Measurements from ENCODE around the gene LBP.
"Not testable (repeated sequence)": the region's sequence is repeated elsewhere in the genome, so short reads cannot be mapped to it uniquely, and the experiment has no call there.

LBP gene

DNA sequence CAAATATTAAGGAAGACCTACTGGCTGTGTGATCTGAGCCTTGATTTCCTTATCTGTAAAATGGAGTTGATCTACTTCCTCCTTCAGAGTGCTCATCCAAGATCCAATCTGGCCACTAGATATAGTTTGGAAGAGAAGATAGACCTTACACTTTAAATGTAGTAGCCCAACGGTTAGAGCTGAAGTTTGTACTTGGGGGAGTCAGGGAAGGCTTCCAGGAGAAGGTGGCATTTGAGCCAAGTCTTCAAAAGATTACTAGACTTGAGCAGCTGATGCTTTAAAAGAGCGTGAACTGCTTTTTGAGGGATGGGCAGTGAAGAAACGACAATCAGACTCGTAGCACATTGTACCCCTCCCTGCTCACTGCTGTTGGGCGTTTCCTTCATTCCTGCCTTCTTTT is 3.6 kb downstream of the LBP start:
- no peak for DNase-seq (ENCODE audit: low read depth)

DNA sequence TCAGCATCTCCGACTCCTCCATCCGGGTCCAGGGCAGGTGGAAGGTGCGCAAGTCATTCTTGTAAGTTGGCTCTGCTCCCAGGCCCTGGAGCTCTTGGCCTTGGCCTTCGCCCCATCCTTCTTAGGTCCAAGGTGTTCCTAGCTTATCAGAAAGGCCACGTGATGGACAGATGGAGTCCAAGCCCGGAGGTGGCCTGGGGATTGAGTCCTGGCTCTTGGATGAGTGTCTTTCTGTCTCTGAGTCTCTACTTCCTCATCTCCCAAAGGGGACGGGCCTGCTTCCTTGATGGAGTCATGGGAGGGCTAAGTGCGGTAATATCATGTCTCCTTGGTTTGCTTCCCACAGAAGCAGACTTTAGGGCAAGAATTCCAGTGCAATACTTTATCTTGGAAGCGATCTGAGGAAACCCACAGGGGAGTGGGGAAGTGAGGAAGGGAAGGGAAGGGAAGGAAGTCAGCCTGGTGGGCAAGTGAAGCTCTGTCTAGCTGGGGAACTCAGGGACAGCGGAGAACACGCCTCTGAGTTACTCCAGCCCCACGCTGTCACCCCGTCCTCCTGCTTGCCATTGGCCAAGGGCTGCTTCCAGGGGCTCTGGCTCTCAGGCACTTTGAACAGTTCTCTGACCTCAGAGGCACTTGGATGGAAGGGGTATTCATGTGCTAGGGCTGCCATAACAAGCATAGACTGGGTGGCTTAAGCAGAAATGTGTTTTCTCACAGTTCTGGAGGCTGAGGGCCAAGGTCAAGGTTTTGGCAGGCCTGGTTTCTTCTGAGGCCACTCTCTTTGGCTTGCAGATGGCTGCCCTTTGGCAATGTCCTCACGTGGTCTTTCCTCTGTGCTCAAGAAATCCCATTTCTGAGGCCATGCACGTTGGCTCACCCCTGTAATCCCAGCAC is 4.8 kb downstream of the LBP start:
- DNase-seq (ENCODE audit: low read depth) = no peak

DNA sequence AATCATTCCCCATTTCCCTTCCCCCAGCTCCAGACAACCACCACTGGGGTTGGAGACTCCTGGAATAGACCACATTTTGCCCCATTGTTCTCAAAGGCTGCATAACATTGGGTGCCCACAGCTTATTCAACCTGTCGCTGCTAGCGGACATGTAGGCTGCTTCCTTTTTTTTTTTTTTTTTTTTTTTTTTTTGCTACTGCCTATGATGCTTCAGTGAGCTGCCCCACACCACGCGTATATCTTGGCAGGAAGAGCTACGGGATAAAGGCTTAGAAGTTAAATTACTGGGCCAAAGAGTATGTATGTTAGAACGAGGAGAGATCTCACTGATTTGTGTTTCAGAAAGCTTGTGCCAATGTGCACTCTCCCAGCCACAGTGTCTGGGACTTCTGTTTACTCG is 7.0 kb downstream of the LBP start:
- no peak for DNase-seq (ENCODE audit: low read depth)

DNA sequence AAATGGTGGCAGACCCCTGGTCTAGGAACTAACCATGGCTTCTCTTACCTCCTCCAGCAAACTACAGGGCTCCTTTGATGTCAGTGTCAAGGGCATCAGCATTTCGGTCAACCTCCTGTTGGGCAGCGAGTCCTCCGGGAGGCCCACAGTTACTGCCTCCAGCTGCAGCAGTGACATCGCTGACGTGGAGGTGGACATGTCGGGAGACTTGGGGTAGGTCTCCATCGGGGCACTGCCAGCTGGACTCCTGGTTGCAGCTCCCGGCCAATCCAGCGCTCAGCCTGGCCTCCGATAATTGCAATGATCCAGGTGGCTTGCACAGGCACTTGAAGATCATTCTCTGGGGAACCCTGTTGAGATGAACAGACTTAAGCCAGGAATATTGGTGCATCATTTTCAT is 7.9 kb downstream of the LBP start:
- no peak for DNase-seq (ENCODE audit: low read depth)

DNA sequence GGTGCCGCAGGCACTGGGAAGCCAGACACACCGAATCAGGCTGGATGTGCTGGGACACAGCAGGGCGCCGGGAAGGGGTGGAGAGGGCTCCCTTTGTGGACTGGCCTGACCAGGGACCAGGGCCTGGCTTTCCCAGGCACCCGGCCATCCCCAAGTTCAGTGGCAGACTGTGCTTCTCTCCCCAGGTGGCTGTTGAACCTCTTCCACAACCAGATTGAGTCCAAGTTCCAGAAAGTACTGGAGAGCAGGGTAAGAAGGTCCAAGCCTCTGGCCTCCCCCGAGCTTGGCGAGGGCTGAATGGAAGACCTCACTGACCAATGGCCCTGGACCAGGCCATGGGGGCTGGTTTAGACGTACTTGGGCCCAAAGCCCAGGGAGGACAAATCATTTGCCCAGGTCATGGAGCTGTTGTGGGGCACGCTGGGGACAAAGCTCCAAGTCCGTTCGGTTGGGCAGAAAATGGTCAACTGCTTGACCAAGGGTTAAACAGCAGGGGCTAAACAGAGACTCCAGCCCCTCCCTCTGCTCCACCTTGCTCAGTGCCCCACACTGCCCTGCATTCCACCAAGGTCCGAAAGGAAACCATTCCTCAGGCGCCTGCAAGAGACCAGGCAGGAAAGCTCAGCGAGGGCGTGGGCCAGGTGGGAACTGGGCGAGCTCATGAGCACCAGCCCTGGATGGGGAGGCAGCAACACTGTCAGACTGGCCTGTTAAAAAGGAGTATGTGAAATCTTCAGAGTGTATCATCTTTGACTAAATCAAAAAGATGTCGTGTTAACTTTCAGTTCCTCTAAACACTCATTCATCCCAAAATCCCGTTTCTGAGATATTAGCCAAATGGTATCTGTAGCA is 9.1 kb downstream of the LBP start:
- DNase-seq (ENCODE audit: low read depth) = no peak

DNA sequence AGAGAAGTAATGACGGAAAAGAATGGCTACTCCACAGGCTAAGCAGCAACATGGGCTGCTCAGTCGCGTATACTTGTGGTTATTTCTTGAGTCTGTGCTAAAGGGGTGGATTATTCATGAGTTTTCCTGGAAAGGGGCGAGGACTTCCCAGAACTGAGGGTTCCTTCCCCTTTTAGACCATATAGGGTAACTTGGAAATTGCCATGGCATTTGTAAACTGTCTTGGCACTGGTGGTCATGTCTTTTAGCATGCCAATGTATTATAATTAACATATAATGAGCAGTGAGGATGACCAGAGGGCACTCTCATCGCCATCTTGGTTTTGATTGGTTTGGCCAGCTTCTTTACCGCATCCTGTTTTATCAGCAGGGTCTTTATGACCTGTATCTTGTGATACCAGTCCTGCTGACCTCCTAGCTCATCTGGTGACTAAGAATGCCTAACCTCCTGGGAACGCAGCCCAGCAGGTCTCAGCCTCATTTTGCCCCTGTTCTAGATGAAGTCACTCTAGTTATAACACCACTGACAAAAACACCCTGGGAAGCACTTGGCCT is 11.4 kb downstream of the LBP start:
- DNase-seq (ENCODE audit: low read depth) = no peak

DNA sequence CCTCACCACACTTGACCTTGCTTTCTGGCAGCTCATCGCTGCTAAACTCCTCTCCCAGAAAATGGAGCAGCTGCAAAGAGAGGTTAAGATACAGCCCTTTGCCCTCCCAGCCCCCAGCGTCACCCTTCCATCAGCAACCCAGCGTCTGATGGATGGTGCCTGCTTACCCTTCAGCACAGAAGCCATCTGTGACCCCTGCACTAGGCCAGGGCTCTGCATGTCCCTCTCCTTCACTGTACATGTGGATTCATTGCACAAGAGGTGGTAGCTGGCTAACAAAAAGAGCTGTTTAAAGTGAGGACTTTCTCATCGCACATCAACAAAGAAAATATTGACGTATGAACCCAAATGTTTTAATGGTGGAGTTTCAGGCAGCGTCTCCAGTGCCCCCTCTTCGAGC is 12.3 kb downstream of the LBP start:
- no peak for DNase-seq (ENCODE audit: low read depth)

DNA sequence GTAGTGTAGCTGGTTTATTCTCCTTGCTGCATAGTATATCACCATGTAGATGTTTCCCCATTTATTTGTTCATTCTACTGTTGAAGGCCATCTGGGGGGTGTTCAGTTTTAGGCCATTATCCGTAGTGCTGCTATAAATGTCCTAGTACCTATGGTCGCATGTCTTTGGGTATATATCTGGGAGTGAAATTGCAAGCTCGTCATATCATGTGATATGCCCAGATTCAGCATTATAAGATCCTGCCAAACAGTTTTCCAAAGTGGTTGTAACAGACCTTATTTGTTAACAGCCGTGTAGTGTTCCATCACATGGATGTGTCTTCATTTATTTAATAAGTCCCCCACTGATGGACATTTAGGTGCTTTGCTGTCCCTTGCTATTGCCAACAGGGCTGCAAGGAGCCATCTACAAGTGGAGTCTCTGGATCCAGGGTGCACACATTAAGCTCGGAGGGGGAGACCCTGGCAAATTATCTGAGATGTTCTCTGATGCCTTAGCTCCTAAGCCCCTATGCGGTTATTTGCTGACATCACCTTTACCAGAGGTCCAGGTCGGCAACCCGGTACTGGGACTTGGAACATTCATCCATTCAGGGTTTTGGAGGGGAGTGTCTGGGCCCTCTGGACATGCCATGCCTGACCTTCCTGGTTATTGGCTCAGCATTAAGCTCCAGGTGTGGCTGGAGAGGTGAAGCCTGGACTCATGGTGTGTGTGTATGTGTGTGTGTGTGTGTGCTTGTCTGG is 16.9 kb downstream of the LBP start:
- DNase-seq (ENCODE audit: low read depth) = no peak

DNA sequence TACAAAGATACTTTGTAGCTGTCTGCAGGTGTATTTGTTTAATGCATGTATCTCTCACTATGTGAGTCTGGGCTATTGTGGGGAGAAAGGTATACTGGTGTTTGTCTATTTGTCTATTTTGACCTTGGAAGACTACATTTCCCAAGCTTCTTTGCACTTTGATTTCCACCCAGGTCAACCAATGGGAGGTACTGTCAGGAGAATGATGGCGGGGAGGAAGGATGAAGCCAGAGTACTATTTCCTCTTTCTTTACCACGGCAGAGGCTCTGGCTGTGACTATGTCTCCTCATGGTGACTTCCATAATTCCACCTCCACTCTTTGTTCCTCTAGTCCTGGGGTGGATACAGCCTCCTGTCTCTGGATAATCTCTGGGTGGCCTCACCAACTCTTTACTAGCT is 23.1 kb downstream of the LBP start:
- DNase-seq (ENCODE audit: low read depth) = no peak

DNA sequence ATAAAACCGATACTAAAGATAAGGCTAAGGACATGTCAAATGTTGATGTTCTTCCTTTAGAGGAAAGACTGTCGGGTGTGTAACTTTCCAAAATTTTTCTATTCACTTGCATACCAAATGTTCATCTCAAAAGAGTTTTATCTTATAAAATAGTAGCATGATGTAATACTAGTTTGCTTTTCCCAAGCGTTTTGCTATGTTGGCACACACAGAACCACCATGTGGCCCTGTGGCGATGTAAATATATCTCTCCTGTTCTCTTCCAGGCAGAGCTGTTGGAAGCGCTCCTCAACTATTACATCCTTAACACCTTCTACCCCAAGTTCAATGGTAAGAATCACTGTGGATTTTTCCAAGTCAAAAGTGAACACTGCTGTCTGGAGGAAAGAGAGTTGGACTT is 26.5 kb downstream of the LBP start:
- DNase-seq (ENCODE audit: low read depth) = no peak

DNA sequence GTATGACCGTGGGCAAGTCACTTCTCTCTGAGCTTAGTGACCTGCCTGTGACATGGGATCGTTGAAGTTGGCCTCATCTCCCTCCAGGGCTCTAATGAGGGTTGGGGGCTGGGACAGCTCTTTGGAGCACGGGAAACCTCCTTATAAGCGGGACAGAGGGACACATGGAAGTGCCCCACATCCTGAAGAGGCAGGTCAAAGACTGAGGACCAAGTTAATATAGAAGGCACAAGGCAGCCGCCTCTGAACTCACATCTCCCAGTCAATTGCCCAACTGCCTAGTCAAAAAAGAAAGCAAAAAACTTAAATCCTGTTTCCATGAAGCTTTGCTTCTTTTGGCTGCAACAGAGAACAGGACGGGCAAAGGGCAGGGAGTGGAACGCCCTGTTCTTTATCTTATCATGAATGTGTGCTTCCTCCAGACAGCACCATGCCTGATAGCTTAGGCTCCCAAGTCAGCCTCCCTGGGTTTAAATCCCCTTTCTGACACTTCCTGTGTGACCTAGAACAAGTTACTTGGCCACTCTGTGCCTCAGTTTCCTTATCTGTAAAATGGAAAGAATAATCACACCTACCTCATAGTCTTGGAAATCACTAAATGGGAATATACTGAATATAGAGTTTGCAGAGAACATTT is 27.1 kb downstream of the LBP start:
- no peak for DNase-seq (ENCODE audit: low read depth)

DNA sequence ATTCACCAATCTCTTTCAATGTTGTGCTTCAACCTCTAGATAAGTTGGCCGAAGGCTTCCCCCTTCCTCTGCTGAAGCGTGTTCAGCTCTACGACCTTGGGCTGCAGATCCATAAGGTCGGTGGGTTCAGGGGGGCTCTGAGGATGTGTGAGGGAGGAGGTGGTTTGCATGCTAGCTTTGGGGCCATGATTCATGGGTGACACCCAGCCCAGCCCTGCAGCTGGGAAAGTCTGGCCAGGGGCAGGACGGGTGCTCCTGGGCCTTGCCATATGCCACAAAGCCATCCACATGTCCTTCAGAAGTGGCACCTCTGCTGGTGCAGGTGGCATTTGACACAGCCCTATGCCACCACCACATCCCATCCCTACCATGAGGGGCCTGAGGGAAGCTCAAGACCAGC is 27.6 kb downstream of the LBP start:
- DNase-seq (ENCODE audit: low read depth) = no peak

DNA sequence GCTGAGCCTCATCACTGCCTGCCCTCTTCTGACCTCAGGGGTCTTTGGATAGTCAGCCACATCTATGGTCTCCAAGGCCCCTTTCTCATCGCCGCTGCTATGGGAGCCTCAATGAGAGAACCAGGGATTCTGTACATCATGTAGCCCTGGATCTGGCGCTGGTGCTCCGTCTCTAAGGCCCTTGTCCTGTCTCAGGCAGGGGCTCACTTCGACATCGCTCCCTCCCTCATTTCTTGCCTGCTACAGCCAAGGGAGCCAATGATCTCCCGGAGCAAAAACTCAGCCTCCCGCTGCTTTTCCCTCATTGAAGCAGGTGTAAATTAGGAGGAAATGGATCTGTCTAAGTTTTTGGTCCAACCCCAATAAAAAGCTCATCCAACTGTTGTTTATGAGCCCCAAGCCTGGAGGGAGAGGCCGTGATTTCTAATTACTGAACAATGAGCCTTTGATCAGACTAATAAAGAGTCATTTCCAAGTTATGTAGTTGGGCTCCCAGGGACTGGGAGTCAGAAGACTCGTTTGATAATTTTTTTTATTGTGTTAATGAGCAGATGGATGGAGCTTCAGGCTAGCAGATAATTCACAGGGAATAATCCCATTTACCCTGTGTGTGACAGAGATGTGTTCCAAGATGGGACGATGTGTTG is 30.9 kb downstream of the LBP start:
- DNase-seq (ENCODE audit: low read depth) = no peak

DNA sequence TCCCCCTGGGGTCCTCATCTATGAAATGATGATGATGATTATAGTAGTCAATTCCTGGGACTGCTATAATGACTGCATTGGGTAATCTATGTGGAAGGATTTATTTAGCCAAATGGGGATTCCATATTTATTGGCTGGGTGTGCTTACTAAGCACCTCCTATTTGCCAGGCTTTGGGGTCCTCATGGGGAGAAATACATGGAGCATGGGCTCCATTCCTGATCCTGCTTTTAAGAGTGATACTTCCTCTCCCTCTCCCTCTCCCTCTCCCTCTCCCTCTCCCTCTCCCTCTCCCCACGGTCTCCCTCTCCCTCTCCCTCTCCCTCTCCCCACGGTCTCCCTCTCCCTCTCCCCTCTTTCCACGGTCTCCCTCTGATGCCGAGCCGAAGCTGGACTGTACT is 31.6 kb downstream of the LBP start:
- DNase-seq (ENCODE audit: low read depth) = not testable (repeated sequence)

DNA sequence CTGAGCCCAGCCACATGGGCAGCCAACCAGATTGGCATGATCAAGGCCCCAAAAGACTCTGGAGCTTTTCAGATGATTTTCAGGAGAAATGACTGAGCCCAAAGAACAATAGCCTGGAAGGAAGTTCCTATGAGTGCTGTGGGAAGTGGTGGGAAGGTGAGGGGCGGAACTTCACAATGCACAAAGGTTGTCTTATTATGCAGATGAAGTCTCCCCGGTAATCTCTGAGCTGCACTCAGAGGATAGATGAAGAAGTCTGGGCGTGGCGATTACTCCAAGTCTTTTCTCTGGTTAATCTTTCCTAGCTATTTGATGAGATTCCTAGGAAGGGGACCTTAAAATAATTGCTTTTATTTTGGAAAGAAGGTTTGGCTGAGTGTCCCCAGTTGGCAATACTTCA is 36.9 kb downstream of the LBP start:
- DNase-seq (ENCODE audit: low read depth) = no peak

DNA sequence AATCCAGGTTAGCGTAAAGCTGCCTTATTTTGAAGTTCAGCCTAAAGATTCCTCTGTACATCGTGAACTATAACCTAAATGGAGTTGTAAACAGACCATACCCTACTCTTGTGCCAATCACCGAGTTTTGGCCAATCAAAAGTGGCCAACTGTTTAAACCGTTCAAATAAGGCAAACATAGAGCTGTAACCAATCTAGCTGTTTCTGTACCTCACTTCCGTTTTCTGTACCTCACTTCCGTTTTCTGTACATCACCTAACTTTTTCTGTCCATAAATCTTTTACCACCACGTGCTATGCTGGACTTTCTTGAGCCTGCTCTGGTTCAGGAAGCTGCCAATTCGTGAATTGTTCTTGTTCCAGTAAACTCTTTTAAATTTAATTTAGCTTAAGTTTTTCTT is 39.7 kb downstream of the LBP start:
- DNase-seq (ENCODE audit: low read depth) = no peak

DNA sequence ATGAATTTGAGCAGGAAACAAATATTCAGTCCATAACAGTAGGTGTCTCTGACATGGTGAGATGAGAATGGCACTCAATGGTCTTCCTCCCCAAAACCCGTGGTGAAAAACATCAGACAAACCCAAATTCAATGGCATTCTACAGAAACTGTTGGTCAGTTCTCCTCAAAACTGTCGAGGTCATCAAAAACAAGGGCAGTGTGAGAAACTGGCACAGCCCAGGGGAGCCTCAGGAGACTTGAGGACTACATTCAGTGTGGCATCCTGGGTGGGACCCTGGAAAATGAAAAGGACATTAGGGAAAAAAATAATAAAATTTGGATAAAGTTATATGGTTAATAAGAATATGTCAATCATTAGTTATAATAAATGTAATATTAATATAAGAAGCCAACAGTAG is 40.6 kb downstream of the LBP start:
- DNase-seq (ENCODE audit: low read depth) = no peak

DNA sequence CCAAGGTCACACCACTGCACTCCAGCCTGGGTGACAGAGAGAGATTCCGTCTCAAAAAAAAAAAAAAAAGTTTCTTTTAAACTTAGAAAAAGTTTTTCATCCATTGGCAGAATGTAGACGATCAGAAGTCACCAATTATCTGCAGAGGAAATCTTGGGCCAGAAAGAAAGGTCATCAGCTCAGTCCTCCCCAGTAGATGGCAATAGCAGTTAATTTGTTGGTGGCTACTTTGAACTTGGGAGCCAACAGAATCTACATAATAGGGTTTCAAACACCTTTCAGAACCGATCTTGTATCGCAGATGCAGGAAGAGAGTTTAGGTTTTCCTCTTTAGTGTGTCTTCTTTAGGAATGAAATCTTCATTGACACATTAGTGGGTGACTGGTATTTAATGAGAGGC is 41.7 kb downstream of the LBP start:
- DNase-seq (ENCODE audit: low read depth) = no peak

DNA sequence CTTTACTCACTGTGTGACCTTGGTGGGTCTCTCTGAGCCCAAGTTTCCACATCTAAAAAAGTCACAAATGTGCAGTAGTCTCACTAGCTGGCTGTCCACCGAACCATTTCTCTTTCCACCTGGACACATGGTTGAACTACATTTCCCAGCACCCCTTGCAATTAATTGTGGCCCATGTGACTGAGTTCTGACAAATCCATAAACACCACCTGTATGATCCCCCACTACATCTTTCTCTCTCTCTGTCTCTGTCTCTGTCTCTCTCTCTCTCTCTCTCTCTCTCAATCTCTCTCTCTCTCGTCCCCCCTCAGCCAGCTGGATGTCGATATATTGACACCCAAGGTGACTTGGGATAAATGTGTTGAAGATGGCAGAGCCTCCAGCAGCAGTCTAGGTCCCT is 46.1 kb downstream of the LBP start:
- DNase-seq (ENCODE audit: low read depth) = no peak

DNA sequence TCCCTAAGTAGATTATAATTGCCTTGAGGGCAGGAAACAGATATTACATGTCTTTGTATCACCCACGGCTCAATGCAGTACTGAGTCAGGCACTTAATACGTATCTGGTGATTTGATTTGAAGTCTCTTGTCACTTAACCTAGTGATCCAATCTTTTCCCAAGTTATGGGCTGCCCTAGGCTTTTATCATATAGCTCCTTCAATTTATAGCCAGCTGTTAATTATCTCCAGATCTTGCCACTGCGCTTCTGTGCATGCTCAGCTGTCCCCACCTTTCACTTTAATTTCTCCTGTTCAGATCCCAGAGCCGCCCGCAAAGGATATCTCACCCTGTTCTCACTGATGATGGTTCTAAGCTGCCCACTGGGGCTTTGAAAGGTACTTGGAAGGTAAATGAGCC is 47.0 kb downstream of the LBP start:
- no peak for DNase-seq (ENCODE audit: low read depth)

DNA sequence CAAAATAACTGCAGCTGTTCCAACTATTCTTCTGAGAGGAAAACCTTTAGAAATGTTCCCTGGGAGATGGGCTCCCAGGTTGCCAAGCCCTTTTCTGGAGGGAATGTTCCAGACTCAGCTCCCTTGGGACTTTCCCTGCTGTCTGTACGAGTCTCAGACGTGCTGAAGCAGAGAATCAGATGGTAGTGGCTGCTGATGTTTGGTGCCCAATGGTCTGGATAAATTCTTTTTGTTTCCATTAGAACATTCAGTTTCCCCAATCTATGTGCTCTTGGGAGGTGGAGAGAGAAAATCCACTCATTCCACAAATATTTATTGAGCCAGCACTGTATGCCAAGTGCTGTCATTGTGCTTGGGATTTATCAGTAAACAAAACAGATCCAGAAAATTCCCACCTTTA is 48.9 kb downstream of the LBP start:
- DNase-seq (ENCODE audit: low read depth) = no peak
